HepG2 (cell line): Measurements from ENCODE around the gene MRPL28. TPM values are rescaled to one million over a fixed set of nuclear protein-coding genes. Genes with fewer than 3 reads are reported as not detected.

Experiments
- ARNT2 ChIP-seq: sonication (generic); formaldehyde crosslinking; IDR thresholded peaks from 2 replicates; pipeline ENCODE4 v1.8.0; 2022; ENCODE audit warnings: mild to moderate bottlenecking, low read depth, missing genetic modification reagents, moderate library complexity
- DPF2 ChIP-seq: sonication (generic); formaldehyde crosslinking; IDR thresholded peaks from 2 replicates; pipeline ENCODE4 v1.4.0; 2020; ENCODE audit warnings: mild to moderate bottlenecking, low read depth, missing genetic modification reagents, borderline replicate concordance
- IRF2 ChIP-seq: IDR thresholded peaks from 2 replicates; pipeline ENCODE4 v1.6.1; 2018; ENCODE audit warnings: missing genetic modification reagents, missing compliant biosample characterization
- MAZ ChIP-seq, 2 experiments: sonication (generic) in 1 of 2; formaldehyde crosslinking in 1 of 2; IDR thresholded peaks; 2 replicates each; pipeline versions ENCODE4 v1.5.0 to v1.6.1; 2012 to 2020; ENCODE audit warnings: low read depth in 2 of 2, mild to moderate bottlenecking in 2 of 2, borderline replicate concordance in 1 of 2, improper control_type of control experiment in 1 of 2, low read length in 1 of 2, missing genetic modification reagents in 1 of 2, moderate library complexity in 1 of 2
- MED1 ChIP-seq: sonication (generic); formaldehyde crosslinking; IDR thresholded peaks from 2 replicates; pipeline ENCODE4 v1.4.0; 2020; ENCODE audit warnings: missing genetic modification reagents
- ZNF598 ChIP-seq: sonication (generic); formaldehyde crosslinking; IDR thresholded peaks from 2 replicates; pipeline ENCODE4 v1.5.1; 2020; ENCODE audit warnings: mild to moderate bottlenecking, missing genetic modification reagents, borderline replicate concordance
- ZNF772 ChIP-seq: sonication (generic); formaldehyde crosslinking; IDR thresholded peaks from 2 replicates; pipeline ENCODE4 v1.5.0; 2020; ENCODE audit warnings: mild to moderate bottlenecking, missing genetic modification reagents
- polyA plus RNA-seq, 8 experiments: library from polyadenylated mRNA; depleted of rRNA in 3 of 8; stranded (reverse) in 7 of 8; unstranded in 1 of 8; fragments of >200 nt; fragmentation: Illumina TruSeq in 4 of 8; extraction: Trizol in 4 of 8; gene quantifications; 2 replicates each; pipeline versions ENCODE4 v1.2.1 to v1.2.3, GENCODE V29; 2011 to 2016; ENCODE audit warnings: low read depth in 4 of 8, missing spikeins in 1 of 8, mixed read lengths in 1 of 8; ENCODE audit not compliant: insufficient read depth in 1 of 8
- total RNA-seq, 5 experiments: library from RNA; depleted of rRNA; stranded (reverse); fragments of >200 nt; fragmentation: Illumina TruSeq; extraction: Trizol; gene quantifications; 2 replicates each; pipeline ENCODE4 v1.2.3, GENCODE V29; 2016; ENCODE audit warnings: low read depth in 1 of 5
- TF ChIP-seq, protein P1 (sequence below): sonication (generic); formaldehyde crosslinking; IDR thresholded peaks from 2 replicates; pipeline ENCODE4 v1.5.1; 2020; ENCODE audit warnings: mild to moderate bottlenecking, missing genetic modification reagents, moderate library complexity
- TF ChIP-seq, protein P2 (sequence below): sonication (generic); formaldehyde crosslinking; IDR thresholded peaks from 2 replicates; pipeline ENCODE4 v1.4.0; 2020; ENCODE audit warnings: missing genetic modification reagents, borderline replicate concordance
- TF ChIP-seq, protein P3 (sequence below), 2 experiments: sonication (generic) in 1 of 2; formaldehyde crosslinking in 1 of 2; IDR thresholded peaks; 2 replicates each; pipeline versions ENCODE4 v1.4.0 to v1.6.1; 2016 to 2020; ENCODE audit warnings: borderline replicate concordance in 1 of 2, low read depth in 1 of 2, mild to moderate bottlenecking in 1 of 2, missing genetic modification reagents in 1 of 2
- TF ChIP-seq, protein P4 (sequence below): conservative IDR thresholded peaks from 2 replicates; pipeline ENCODE4 v1.6.1; 2018; ENCODE audit warnings: missing genetic modification reagents
- TF ChIP-seq, protein P5 (sequence below): IDR thresholded peaks from 2 replicates; pipeline ENCODE4 v1.6.1; 2012; ENCODE audit warnings: inconsistent platforms
- TF ChIP-seq, protein P6 (sequence below): IDR thresholded peaks from 2 replicates; pipeline ENCODE4 v1.6.1; 2016; ENCODE audit warnings: missing compliant biosample characterization, missing genetic modification reagents, borderline replicate concordance

MRPL28 gene
- total and polyA plus RNA-seq, 2 of the 13 experiments (the other 11 are each of a cell fraction or from before 2014, with no cell fraction given): 114 to 135 TPM

DNA sequence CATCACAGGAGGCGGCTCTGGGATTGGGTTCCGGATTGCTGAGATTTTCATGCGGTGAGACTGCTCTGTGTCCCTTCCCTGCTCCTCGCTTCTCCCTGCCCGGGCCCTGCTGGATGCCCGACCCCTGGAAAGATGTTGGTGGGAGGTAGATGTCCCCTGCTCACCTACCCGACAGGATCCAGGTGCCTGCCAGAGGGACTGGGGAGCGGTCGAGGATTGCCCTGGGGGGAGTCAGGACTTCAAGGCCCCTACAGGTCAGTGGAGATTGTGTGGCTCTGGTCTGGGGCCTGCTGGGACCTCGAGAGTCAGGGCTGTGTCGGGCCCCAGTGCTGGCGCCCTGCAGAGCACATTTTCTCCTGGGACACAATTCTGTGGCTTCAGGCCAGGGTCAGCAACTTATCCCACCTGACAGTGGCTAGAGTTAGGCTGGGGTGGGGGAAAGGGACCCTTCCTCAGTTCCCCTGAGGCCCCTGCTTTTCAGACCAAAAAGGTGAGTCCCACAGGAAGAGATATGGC is 34.7 kb upstream of the MRPL28 start (continued):
- TF ChIP-seq, protein P1, sequence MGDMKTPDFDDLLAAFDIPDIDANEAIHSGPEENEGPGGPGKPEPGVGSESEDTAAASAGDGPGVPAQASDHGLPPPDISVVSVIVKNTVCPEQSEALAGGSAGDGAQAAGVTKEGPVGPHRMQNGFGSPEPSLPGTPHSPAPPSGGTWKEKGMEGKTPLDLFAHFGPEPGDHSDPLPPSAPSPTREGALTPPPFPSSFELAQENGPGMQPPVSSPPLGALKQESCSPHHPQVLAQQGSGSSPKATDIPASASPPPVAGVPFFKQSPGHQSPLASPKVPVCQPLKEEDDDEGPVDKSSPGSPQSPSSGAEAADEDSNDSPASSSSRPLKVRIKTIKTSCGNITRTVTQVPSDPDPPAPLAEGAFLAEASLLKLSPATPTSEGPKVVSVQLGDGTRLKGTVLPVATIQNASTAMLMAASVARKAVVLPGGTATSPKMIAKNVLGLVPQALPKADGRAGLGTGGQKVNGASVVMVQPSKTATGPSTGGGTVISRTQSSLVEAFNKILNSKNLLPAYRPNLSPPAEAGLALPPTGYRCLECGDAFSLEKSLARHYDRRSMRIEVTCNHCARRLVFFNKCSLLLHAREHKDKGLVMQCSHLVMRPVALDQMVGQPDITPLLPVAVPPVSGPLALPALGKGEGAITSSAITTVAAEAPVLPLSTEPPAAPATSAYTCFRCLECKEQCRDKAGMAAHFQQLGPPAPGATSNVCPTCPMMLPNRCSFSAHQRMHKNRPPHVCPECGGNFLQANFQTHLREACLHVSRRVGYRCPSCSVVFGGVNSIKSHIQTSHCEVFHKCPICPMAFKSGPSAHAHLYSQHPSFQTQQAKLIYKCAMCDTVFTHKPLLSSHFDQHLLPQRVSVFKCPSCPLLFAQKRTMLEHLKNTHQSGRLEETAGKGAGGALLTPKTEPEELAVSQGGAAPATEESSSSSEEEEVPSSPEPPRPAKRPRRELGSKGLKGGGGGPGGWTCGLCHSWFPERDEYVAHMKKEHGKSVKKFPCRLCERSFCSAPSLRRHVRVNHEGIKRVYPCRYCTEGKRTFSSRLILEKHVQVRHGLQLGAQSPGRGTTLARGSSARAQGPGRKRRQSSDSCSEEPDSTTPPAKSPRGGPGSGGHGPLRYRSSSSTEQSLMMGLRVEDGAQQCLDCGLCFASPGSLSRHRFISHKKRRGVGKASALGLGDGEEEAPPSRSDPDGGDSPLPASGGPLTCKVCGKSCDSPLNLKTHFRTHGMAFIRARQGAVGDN (CRISPR knock-in tag): peak; percentile 73
- TF ChIP-seq, protein P2, sequence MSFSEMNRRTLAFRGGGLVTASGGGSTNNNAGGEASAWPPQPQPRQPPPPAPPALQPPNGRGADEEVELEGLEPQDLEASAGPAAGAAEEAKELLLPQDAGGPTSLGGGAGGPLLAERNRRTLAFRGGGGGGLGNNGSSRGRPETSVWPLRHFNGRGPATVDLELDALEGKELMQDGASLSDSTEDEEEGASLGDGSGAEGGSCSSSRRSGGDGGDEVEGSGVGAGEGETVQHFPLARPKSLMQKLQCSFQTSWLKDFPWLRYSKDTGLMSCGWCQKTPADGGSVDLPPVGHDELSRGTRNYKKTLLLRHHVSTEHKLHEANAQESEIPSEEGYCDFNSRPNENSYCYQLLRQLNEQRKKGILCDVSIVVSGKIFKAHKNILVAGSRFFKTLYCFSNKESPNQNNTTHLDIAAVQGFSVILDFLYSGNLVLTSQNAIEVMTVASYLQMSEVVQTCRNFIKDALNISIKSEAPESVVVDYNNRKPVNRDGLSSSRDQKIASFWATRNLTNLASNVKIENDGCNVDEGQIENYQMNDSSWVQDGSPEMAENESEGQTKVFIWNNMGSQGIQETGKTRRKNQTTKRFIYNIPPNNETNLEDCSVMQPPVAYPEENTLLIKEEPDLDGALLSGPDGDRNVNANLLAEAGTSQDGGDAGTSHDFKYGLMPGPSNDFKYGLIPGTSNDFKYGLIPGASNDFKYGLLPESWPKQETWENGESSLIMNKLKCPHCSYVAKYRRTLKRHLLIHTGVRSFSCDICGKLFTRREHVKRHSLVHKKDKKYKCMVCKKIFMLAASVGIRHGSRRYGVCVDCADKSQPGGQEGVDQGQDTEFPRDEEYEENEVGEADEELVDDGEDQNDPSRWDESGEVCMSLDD (CRISPR knock-in tag): no peak
- TF ChIP-seq IRF2 (CRISPR knock-in tag) (no peak), ZNF772 (CRISPR knock-in tag) (0 out of 2 replicates have a peak, but pooled peaks have one; percentile 30), DPF2 (CRISPR knock-in tag) (no peak), ARNT2 (no peak), ZNF598 (peak; percentile 41; the same call in 1 of the 2 replicates), MAZ (IDR thresholded peaks at IDR 0.05; ENCODE audit: borderline replicate concordance, low read depth, low read length) (no peak), MAZ (CRISPR knock-in tag; IDR thresholded peaks at IDR 0.05; ENCODE audit: low read depth) (no peak), MED1 (0 out of 2 replicates have a peak, but pooled peaks have one; percentile 7)
- TF ChIP-seq, protein P3, sequence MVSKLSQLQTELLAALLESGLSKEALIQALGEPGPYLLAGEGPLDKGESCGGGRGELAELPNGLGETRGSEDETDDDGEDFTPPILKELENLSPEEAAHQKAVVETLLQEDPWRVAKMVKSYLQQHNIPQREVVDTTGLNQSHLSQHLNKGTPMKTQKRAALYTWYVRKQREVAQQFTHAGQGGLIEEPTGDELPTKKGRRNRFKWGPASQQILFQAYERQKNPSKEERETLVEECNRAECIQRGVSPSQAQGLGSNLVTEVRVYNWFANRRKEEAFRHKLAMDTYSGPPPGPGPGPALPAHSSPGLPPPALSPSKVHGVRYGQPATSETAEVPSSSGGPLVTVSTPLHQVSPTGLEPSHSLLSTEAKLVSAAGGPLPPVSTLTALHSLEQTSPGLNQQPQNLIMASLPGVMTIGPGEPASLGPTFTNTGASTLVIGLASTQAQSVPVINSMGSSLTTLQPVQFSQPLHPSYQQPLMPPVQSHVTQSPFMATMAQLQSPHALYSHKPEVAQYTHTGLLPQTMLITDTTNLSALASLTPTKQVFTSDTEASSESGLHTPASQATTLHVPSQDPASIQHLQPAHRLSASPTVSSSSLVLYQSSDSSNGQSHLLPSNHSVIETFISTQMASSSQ (IDR thresholded peaks at IDR 0.05; ENCODE audit: low read depth): no peak
- TF ChIP-seq, protein P3 (CRISPR knock-in tag; IDR thresholded peaks at IDR 0.05; ENCODE audit: borderline replicate concordance): no peak
- TF ChIP-seq, protein P4, sequence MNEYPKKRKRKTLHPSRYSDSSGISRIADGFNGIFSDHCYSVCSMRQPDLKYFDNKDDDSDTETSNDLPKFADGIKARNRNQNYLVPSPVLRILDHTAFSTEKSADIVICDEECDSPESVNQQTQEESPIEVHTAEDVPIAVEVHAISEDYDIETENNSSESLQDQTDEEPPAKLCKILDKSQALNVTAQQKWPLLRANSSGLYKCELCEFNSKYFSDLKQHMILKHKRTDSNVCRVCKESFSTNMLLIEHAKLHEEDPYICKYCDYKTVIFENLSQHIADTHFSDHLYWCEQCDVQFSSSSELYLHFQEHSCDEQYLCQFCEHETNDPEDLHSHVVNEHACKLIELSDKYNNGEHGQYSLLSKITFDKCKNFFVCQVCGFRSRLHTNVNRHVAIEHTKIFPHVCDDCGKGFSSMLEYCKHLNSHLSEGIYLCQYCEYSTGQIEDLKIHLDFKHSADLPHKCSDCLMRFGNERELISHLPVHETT (CRISPR knock-in tag): 0 out of 2 replicates have a peak, but pooled peaks have one; percentile 15
- TF ChIP-seq, protein P5, sequence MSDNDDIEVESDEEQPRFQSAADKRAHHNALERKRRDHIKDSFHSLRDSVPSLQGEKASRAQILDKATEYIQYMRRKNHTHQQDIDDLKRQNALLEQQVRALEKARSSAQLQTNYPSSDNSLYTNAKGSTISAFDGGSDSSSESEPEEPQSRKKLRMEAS: no peak
- TF ChIP-seq, protein P6, sequence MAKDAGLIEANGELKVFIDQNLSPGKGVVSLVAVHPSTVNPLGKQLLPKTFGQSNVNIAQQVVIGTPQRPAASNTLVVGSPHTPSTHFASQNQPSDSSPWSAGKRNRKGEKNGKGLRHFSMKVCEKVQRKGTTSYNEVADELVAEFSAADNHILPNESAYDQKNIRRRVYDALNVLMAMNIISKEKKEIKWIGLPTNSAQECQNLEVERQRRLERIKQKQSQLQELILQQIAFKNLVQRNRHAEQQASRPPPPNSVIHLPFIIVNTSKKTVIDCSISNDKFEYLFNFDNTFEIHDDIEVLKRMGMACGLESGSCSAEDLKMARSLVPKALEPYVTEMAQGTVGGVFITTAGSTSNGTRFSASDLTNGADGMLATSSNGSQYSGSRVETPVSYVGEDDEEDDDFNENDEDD (CRISPR knock-in tag): no peak
